Osteoblast (primary cell): ENCODE data around the gene TMEM101. TPM values are rescaled to one million over a fixed set of nuclear protein-coding genes. Genes with fewer than 3 reads are reported as not detected.
"Not testable (repeated sequence)": the region's sequence is repeated elsewhere in the genome, so short reads cannot be mapped to it uniquely, and the experiment has no call there.

Source experiments
- DNase-seq: peaks from one replicate; pipeline ENCODE4 v3.0.0; 2011; ENCODE audit warnings: low spot score, mixed read lengths; ENCODE audit not compliant: insufficient read length; ENCODE audit errors: missing footprints
- H2AFZ ChIP-seq: 2 replicates; pipeline ENCODE4 v1.6.0; 2011; ENCODE audit warnings: mild to moderate bottlenecking, low read length
- H3K27ac ChIP-seq: 2 replicates; pipeline ENCODE4 v1.5.1; 2011; ENCODE audit warnings: mild to moderate bottlenecking, low read depth, low read length, moderate library complexity
- H3K27me3 ChIP-seq: 2 replicates; pipeline ENCODE4 v1.6.0; 2012; ENCODE audit warnings: mild to moderate bottlenecking, control low read depth, inconsistent platforms, low read length, moderate library complexity; ENCODE audit not compliant: insufficient read depth
- H3K36me3 ChIP-seq: 2 replicates; pipeline ENCODE4 v1.5.1; 2011; ENCODE audit warnings: mild to moderate bottlenecking, low read length, control low read depth, moderate library complexity; ENCODE audit not compliant: insufficient read depth
- H3K4me1 ChIP-seq: 2 replicates; pipeline ENCODE4 v1.5.1; 2011; ENCODE audit warnings: mild to moderate bottlenecking, low read length, control low read depth, moderate library complexity; ENCODE audit not compliant: insufficient read depth
- H3K4me2 ChIP-seq: 2 replicates; pipeline ENCODE4 v1.6.0; 2011; ENCODE audit warnings: mild to moderate bottlenecking, low read length; ENCODE audit not compliant: insufficient read depth
- H3K4me3 ChIP-seq: fragments of 200-600 bp; sonication (generic); 3 replicates; pipeline ENCODE4 v1.5.1; 2012; ENCODE audit warnings: mild to moderate bottlenecking, low read length, inconsistent platforms; ENCODE audit not compliant: insufficient read depth
- H3K79me2 ChIP-seq: 2 replicates; pipeline ENCODE4 v1.6.0; 2012; ENCODE audit warnings: mild to moderate bottlenecking, low read length, control low read depth, inconsistent platforms; ENCODE audit not compliant: insufficient read depth
- H3K9me3 ChIP-seq: 2 replicates; pipeline ENCODE4 v1.5.1; 2011; ENCODE audit warnings: low read depth, low read length, control low read depth
- H4K20me1 ChIP-seq: 2 replicates; pipeline ENCODE4 v1.6.0; 2012; ENCODE audit warnings: mild to moderate bottlenecking, low read length, control low read depth; ENCODE audit not compliant: insufficient read depth
- CTCF ChIP-seq: IDR thresholded peaks from 2 replicates; pipeline ENCODE4 v1.5.1; 2011; ENCODE audit warnings: mild to moderate bottlenecking, low read depth, low read length, moderate library complexity; ENCODE audit errors: extremely low read depth
- total RNA-seq: library from RNA; depleted of rRNA; stranded (reverse); fragments of >200 nt; gene quantifications from 2 replicates; pipeline ENCODE4 v1.2.3, GENCODE V29; 2012

The TMEM101 gene
- total RNA-seq, 1 donor: 47.8 TPM

- H3K36me3 ChIP-seq: no peaks in the 10 kb centered on the region
- H2AFZ ChIP-seq: peak overlapping the region; percentile 89
- DNase-seq: no peak
- H3K79me2 ChIP-seq: no peaks in the 10 kb centered on the region
- H3K4me1 ChIP-seq: peaks cover 5% of the 10 kb centered on the region
- TF ChIP-seq CTCF: no peak
- H4K20me1 ChIP-seq: no peaks in the 10 kb centered on the region
- H3K27ac ChIP-seq: no peak overlapping the region
- peak overlapping the region; percentile 76 for H3K4me2 ChIP-seq
- no peaks in the 10 kb centered on the region for H3K27me3 ChIP-seq
- H3K9me3 ChIP-seq: no peaks in the 10 kb centered on the region
- peak overlapping the region; percentile 58 for H3K4me3 ChIP-seq
Observed at GRCh38 chr17:43967251-43967875, 47.4 kb downstream of the TMEM101 start.

GRCh38 chr17:43966276-43966675 is 48.5 kb downstream of the TMEM101 start:
- Histone ChIP-seq H3K9me3 (no peaks in the 10 kb centered on the region), H3K4me1 (peaks cover 5% of the 10 kb centered on the region), H3K27ac (no peak overlapping the region), H3K27me3 (no peaks in the 10 kb centered on the region), H3K36me3 (no peaks in the 10 kb centered on the region), H3K79me2 (no peaks in the 10 kb centered on the region), H2AFZ (no peak overlapping the region), H3K4me2 (no peak overlapping the region), H4K20me1 (no peaks in the 10 kb centered on the region), H3K4me3 (no peak overlapping the region)
- DNase-seq: no peak
- TF ChIP-seq CTCF: no peak

GRCh38 chr17:43962479-43962878 is 52.3 kb downstream of the TMEM101 start:
- H3K27me3 ChIP-seq: no peaks in the 10 kb centered on the region
- no peaks in the 10 kb centered on the region for H3K9me3 ChIP-seq
- no peaks in the 10 kb centered on the region for H3K36me3 ChIP-seq
- no peak for TF ChIP-seq CTCF
- DNase-seq: no peak
- no peak overlapping the region for H3K4me3 ChIP-seq
- no peak overlapping the region for H3K27ac ChIP-seq
- no peak overlapping the region for H2AFZ ChIP-seq
- H3K4me1 ChIP-seq: peaks cover 1% of the 10 kb centered on the region
- no peaks in the 10 kb centered on the region for H4K20me1 ChIP-seq
- no peak overlapping the region for H3K4me2 ChIP-seq
- no peaks in the 10 kb centered on the region for H3K79me2 ChIP-seq

- H3K9me3 ChIP-seq: no peaks in the 10 kb centered on the region
- no peaks in the 10 kb centered on the region for H3K4me1 ChIP-seq
- no peak overlapping the region for H3K27ac ChIP-seq
- H3K4me3 ChIP-seq: no peak overlapping the region
- H3K4me2 ChIP-seq: no peak overlapping the region
- no peak for DNase-seq
- no peaks in the 10 kb centered on the region for H3K36me3 ChIP-seq
- H3K27me3 ChIP-seq: no peaks in the 10 kb centered on the region
- H3K79me2 ChIP-seq: no peaks in the 10 kb centered on the region
- no peak for TF ChIP-seq CTCF
- H4K20me1 ChIP-seq: no peaks in the 10 kb centered on the region
- no peak overlapping the region for H2AFZ ChIP-seq
Observed at GRCh38 chr17:43961954-43962353, 52.8 kb downstream of the TMEM101 start.

GRCh38 chr17:43961292-43961691 is 53.5 kb downstream of the TMEM101 start:
- not testable (repeated sequence) for H3K79me2 ChIP-seq, H4K20me1 ChIP-seq, H3K9me3 ChIP-seq, H3K4me2 ChIP-seq, H3K36me3 ChIP-seq, H2AFZ ChIP-seq, H3K4me3 ChIP-seq, H3K4me1 ChIP-seq, H3K27ac ChIP-seq, DNase-seq, H3K27me3 ChIP-seq
